Fibroblast of lung (primary cell): Measurements from ENCODE around the gene SLC5A3.

Experiments
- CTCF ChIP-seq, 2 donors: IDR thresholded peaks in 1 of 2; conservative IDR thresholded peaks in 1 of 2; 1 replicate in 1 of 2; 2 replicates in 1 of 2; pipeline ENCODE4 v1.5.1; 2011 to 2012; ENCODE audit warnings: low read length in 2 of 2, control low read depth in 1 of 2, inconsistent platforms in 1 of 2, low read depth in 1 of 2, mild to moderate bottlenecking in 1 of 2
- EZH2 ChIP-seq: IDR thresholded peaks from 2 replicates; pipeline ENCODE4 v1.5.1; 2012; ENCODE audit warnings: low read length, control low read depth, mild to moderate bottlenecking; ENCODE audit errors: missing control alignments

DNA sequence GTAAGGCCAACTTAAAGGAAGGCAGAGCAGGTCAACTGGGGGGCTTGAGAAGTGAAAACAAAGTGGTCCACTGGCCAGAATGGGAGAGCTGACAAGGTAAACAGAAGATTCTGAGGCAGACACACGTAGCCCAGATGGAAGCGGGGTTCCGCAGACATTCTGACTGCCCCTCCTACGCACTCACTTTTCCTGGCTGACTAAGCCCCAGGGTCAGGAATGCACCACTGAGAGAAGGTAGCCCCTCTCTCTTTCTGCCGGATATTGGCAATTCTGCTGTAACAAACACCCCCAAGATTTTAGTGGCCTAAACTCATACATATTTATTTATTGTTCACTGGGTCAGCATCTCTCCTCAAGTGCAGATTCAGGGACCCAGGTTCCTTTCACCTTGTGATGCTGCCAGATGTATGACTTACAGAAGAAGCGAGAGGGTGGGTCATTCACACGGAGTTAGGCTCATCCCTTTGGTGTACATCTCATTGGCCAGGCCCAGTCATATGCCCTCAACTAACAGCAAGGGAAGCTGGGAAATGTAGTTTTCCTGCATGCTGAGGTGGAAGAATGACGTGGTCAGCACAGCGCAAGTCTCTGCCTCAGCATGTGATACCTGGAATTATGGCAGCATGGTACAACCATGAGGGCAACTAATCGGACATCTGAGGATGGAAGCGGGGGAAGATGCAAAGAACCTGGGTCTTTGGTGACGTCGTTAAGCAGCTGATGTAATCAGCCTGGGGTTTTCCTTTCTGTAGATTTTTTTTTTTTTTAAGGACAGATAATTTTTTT is 43.4 kb upstream of the SLC5A3 start:
- TF ChIP-seq CTCF (conservative IDR thresholded peaks at IDR 0.05 in 1 of 2, IDR thresholded peaks at IDR 0.05 in 1 of 2; ENCODE audit: low read depth in 1 of 2, low read length in 2 of 2) (no peak), EZH2 (no peak)
